GM18498 (cell line): ENCODE data around the gene MYOM3.

Source experiments
- ATAC-seq: cut with Tn5 transposase; IDR thresholded peaks from one replicate; pipeline ENCODE4 v1.9.1; 2021; ENCODE audit warnings: mild to moderate bottlenecking, moderate library complexity; ENCODE audit not compliant: unreplicated experiment

Gene MYOM3

GRCh38 chr1:24007079-24007478, 104.9 kb downstream of the MYOM3 start:
- no peak for ATAC-seq
